ENCODE results near the gene IGF1R. TPM values are rescaled to one million over a fixed set of nuclear protein-coding genes. Genes with fewer than 3 reads are reported as not detected.
A peak's percentile ranks its signal among the peaks of the same experiment; 100 is the strongest.

Gene IGF1R
- total and polyA plus RNA-seq, 2 of the 8 experiments (the other 6 are each of a cell fraction or from before 2014, with no cell fraction given) = 32.9 to 109 TPM

DNA sequence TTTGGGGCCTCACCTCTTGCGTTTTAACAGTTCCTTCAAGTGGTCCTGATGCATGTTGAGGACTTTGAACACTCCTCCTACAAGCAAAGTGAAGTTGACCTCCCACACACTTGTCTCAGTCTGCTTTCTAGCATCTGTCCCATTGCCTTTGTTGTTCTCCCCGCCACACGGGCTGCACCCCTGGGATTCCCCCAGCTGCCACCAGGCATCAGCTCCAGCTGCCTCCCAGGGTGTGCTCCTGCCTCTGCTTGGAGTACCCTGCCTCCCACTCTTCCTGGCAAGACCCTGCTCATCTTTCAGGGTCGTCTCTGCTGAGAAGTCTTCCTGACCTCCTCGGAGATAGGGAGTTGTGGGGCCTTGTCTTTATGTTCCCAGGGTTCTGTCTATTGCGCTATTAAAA lies 52.2 kb downstream of the IGF1R start:
- H4K91ac ChIP-seq (replicated peaks; ENCODE audit: insufficient read length, low read length) = no peak overlapping the region
- H3K4me2 ChIP-seq (ENCODE audit: insufficient read depth in 1 of 2, low read depth in 2 of 2, low read length in 2 of 2) = peak overlapping the region; percentile 9 to 40; a peak in 2 of 4 replicates
- H3K79me2 ChIP-seq (ENCODE audit: control insufficient read depth in 1 of 2, insufficient read depth in 2 of 2, low read length in 2 of 2) = peaks cover 35 to 97% of the 10 kb centered on the region in 2 experiments
- no peak overlapping the region for H2BK20ac ChIP-seq (ENCODE audit: low read length)
- no peak overlapping the region for H4K8ac ChIP-seq (ENCODE audit: extremely low read depth, insufficient read depth, low read length)
- no peak overlapping the region for H2BK12ac ChIP-seq (ENCODE audit: low read depth, low read length)
- H3K27ac ChIP-seq (ENCODE audit: low read depth, low read length) = no peak overlapping the region
- no peak overlapping the region for H3K9ac ChIP-seq (replicated peaks in 1 of 4; ENCODE audit: extremely low read depth in 1 of 4, low read depth in 3 of 4, low read length in 3 of 4)
- peaks cover 2 to 26% (median 24%) of the 10 kb centered on the region in 4 experiments for H3K4me1 ChIP-seq (replicated peaks in 1 of 4; ENCODE audit: control insufficient read depth in 3 of 4, insufficient read depth in 4 of 4, low read length in 3 of 4)
- H2BK15ac ChIP-seq (ENCODE audit: low read length) = no peak overlapping the region
- H3K18ac ChIP-seq (ENCODE audit: extremely low read depth, low read length) = no peak overlapping the region
- H3K4ac ChIP-seq (replicated peaks; ENCODE audit: insufficient read length, low read depth, low read length) = no peak overlapping the region
- H2AK5ac ChIP-seq (ENCODE audit: low read depth, low read length) = no peak overlapping the region; the same call in 1 of the 2 replicates
- H2BK120ac ChIP-seq (replicated peaks; ENCODE audit: low read depth, low read length) = no peak overlapping the region
- no peaks in the 10 kb centered on the region for H3K36me3 ChIP-seq (ENCODE audit: control insufficient read depth in 2 of 4, insufficient read depth in 4 of 4, low read length in 3 of 4)
- WGBS, 2 experiments (ENCODE audit: extremely low coverage in 1 of 2, insufficient coverage in 1 of 2, insufficient read length in 1 of 2, insufficient replicate concordance in 2 of 2, low coverage in 1 of 2, low lambda C conversion rate in 2 of 2, missing lambda C conversion rate in 1 of 2) = 80% methylated on average over 6 of the region's 6 CpGs; no CpG with 5 or more reads in 1 of the 2 experiments
- H4K20me1 ChIP-seq (replicated peaks in 1 of 2; ENCODE audit: control insufficient read depth in 1 of 2, insufficient read depth in 2 of 2, low read length in 2 of 2) = peaks cover 39 to 41% of the 10 kb centered on the region in 2 experiments
- H3K79me1 ChIP-seq (ENCODE audit: low read depth, low read length) = peaks cover 40% of the 10 kb centered on the region
- no peak overlapping the region for H3K23ac ChIP-seq (ENCODE audit: insufficient read length)
- no peak overlapping the region for H3K14ac ChIP-seq (ENCODE audit: insufficient read length)
- POLR2A ChIA-PET (ENCODE audit: partially characterized antibody) = no interaction called here
- DNase-seq (ENCODE audit: low read depth in 1 of 2, low spot score in 2 of 2) = no peak
- no peaks in the 10 kb centered on the region for H3K23me2 ChIP-seq (ENCODE audit: low read depth, low read length)
- H3K56ac ChIP-seq (replicated peaks; ENCODE audit: insufficient read length, low read depth, low read length) = no peak overlapping the region
- H3K9me3 ChIP-seq (ENCODE audit: insufficient read depth in 2 of 2, low read depth in 1 of 2, low read length in 1 of 2) = no peaks in the 10 kb centered on the region
- H3K4me3 ChIP-seq (ENCODE audit: extremely low read depth in 1 of 4, insufficient read depth in 2 of 4, low read depth in 3 of 4, low read length in 4 of 4) = no peak overlapping the region
- no peak overlapping the region for H2AFZ ChIP-seq (ENCODE audit: low read length)
- CTCF ChIA-PET (ENCODE audit: partially characterized antibody) = no interaction called here
- no peaks in the 10 kb centered on the region for H3K27me3 ChIP-seq (replicated peaks in 1 of 4; ENCODE audit: control insufficient read depth in 3 of 4, extremely low read depth in 1 of 4, insufficient read depth in 3 of 4, low read length in 3 of 4)
- H4K5ac ChIP-seq (ENCODE audit: insufficient read length, low read depth, low read length) = no peak overlapping the region
- FAIRE-seq = no peak
- H2BK5ac ChIP-seq (ENCODE audit: low read depth, low read length) = no peak overlapping the region; the same call in 1 of the 2 replicates
- TF ChIP-seq JUND (IDR thresholded peaks at IDR 0.05; ENCODE audit: low read length) (no peak), CBX5 (IDR thresholded peaks at IDR 0.05; ENCODE audit: low read depth, low read length) (no peak), ZNF274 (IDR thresholded peaks at IDR 0.05; ENCODE audit: borderline replicate concordance, extremely low read depth, low read length) (no peak), PHF8 (conservative IDR thresholded peaks at IDR 0.05; ENCODE audit: low read depth, low read length) (no peak), BCL11A (IDR thresholded peaks at IDR 0.05; ENCODE audit: low read depth in 2 of 2, low read length in 2 of 2) (no peak), ATF2 (IDR thresholded peaks at IDR 0.05; ENCODE audit: low read length) (no peak), GTF2F1 (IDR thresholded peaks at IDR 0.05; ENCODE audit: borderline replicate concordance, low read depth, low read length) (no peak), ASH2L (IDR thresholded peaks at IDR 0.05; ENCODE audit: low read length) (no peak), EP300 (IDR thresholded peaks at IDR 0.05; ENCODE audit: borderline replicate concordance in 1 of 2, low read depth in 2 of 2, low read length in 2 of 2) (no peak), CREB1 (IDR thresholded peaks at IDR 0.05) (no peak), SIRT6 (IDR thresholded peaks at IDR 0.05; ENCODE audit: low read length) (no peak)
- TF ChIP-seq, protein P1, sequence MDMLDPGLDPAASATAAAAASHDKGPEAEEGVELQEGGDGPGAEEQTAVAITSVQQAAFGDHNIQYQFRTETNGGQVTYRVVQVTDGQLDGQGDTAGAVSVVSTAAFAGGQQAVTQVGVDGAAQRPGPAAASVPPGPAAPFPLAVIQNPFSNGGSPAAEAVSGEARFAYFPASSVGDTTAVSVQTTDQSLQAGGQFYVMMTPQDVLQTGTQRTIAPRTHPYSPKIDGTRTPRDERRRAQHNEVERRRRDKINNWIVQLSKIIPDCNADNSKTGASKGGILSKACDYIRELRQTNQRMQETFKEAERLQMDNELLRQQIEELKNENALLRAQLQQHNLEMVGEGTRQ (IDR thresholded peaks at IDR 0.05; ENCODE audit: low read length) = no peak
